ENCODE measurements around the gene ADGRG6.

GRCh38 chr6:142333431-142333830 lies 31.6 kb downstream of the ADGRG6 start:
- no peak for TF ChIP-seq ZNF274 (IDR thresholded peaks at IDR 0.05; ENCODE audit: low read depth, low read length)
- no peak for TF ChIP-seq YY1 (IDR thresholded peaks at IDR 0.05; ENCODE audit: insufficient read depth, insufficient read length)

Data from NT2/D1 (cell line).